GM20000 (cell line): ENCODE results near the gene EPC2.

Experiments
- DNase-seq: peaks from one replicate; pipeline ENCODE4 v3.0.0; 2012; ENCODE audit warnings: low spot score
- TF ChIP-seq, protein P1 (sequence below): IDR thresholded peaks from 2 replicates; pipeline ENCODE4 v1.5.1; 2012; ENCODE audit warnings: mild to moderate bottlenecking, control low read depth; ENCODE audit errors: extremely low read depth, missing control alignments

Gene EPC2

DNA sequence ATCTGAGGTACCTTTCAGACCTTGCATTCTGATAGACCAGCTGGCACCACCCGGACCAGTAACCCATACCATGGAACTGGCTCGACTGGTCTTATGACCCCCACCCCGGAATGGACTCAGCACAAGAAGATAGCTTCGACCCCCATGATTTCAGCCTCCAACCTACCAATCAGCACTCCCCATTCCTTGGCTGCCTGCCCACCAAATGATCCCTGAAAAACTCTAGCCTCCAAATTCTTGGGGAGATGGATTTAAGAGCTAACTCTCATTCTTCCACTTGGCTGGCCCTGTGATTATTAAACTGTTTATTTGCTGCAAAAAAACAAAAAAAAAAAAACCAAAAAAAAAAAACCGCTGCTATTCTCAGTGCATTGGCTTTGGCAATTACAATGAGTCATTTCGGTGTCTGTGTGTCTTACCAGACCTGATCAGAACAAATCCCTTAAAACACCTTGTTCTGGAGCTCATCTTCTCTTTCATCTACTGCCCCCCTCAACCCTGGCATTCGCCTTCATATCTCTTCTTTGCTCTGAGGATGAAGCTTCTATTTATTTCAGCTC, 170.4 kb downstream of the EPC2 start:
- TF ChIP-seq, protein P1, sequence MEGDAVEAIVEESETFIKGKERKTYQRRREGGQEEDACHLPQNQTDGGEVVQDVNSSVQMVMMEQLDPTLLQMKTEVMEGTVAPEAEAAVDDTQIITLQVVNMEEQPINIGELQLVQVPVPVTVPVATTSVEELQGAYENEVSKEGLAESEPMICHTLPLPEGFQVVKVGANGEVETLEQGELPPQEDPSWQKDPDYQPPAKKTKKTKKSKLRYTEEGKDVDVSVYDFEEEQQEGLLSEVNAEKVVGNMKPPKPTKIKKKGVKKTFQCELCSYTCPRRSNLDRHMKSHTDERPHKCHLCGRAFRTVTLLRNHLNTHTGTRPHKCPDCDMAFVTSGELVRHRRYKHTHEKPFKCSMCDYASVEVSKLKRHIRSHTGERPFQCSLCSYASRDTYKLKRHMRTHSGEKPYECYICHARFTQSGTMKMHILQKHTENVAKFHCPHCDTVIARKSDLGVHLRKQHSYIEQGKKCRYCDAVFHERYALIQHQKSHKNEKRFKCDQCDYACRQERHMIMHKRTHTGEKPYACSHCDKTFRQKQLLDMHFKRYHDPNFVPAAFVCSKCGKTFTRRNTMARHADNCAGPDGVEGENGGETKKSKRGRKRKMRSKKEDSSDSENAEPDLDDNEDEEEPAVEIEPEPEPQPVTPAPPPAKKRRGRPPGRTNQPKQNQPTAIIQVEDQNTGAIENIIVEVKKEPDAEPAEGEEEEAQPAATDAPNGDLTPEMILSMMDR, result no peak
- DNase-seq, result no peak

DNA sequence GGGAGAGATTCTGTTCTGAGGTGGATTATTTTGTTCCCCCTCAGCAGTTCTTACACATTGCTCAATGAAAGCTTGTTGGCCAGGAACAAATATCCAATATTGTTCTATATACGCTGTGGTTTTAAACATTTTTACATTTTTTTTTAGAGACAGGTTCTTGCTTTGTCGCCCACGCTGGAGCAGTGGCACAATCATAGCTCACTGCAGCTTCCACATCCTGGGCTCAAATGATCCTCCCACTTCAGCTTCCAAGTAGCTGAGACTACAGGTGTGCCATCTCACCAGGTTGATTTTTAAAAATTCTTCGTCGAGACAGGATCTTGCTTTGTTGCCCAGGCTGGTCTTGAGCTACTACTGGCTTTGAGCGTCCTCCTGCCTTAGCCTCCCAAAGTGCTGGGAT, 171.6 kb downstream of the EPC2 start:
- DNase-seq, result no peak
- TF ChIP-seq, protein P1, result no peak

DNA sequence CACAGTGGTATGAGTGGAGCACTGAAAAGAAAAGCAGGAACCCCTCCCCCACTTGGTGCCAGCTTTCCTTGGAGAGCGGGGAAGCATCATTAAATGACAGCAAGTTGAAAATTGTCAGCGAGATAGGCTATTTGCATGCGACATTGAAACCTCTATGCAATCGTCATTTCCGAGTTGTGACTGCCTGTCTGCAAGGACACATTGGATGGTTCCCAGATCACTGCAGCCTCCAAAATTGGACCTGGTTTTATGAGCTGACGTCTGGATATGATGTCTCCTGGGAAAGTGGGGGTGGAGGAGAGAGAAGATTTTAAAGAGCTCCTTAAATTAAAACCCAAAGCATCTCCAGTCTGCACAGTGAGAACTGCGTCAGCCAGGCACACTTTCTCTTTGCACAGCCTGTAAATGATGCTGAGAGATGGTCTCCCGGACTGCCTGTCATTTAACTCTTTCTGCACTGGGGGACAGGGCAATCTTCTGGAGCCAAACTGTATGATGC, 172.7 kb downstream of the EPC2 start:
- DNase-seq, result no peak
- TF ChIP-seq, protein P1, result no peak

DNA sequence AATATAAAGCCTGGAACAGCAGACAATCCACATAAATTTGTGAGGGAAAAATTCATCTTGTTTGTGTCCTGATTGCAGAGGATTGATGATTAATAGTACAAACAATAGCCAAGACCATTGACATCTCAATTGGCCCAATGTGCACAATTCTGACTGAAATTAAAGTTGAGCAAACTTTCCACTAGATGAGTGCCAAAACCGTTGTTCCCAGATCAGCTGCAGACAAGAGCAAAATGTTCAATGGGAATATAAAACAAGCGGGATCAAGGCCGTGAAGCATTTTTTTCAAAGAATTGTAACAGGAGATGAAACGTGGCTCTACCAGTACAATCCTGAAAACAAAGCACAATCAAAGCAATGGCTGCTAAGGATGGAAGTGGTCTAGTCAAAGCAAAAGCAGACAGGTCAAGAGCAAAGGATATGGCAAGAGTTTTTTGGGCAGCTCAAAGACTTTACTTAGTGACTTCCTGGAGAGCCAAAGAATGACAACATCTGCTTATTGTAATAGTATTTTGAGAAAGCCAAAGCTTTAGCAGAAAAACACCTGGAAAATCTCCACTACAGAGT, 174.6 kb downstream of the EPC2 start:
- no peak for DNase-seq
- TF ChIP-seq, protein P1, result no peak

DNA sequence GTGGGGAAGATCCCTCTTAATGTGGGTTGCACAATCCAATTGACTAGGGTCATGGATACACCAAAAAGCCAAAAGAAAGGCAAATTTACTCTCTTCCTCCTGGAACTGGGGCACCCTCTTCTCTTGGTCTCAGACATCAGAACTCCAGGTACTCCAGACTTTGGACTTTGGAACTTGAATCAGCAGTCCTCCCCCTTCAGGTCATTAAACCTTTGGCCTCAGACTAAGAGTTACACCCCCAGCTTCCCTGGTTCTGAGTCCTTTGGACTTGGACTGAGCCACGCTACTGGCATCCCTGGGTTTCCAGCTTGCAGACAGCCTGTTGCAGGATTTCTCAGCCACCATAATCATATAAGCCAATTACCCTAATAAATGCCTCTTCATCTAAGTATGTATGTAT, 179.6 kb downstream of the EPC2 start:
- DNase-seq, result no peak

DNA sequence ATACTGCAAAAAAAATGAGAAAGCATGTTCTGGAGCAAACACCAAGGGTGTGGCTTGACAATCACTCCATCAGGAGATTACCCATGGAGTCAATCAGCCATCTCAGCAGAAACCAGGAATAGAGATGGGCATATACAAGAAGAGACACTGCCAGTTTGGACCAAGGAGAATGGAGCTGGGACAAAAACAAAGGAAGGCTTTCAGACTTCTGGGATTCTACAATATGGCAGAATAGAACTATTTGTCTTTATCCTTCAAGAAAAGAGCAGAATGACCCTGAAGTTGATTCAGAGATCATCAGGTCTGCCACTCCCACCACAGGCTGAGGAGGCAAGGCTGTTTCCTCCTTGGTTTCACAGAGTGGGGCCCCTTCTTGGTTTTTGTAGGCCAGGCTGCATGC, 182.2 kb downstream of the EPC2 start:
- no peak for DNase-seq
- TF ChIP-seq, protein P1, result no peak

More for the DNA sequence above, 179.6 kb downstream of the EPC2 start:
- TF ChIP-seq, protein P1, result no peak

DNA sequence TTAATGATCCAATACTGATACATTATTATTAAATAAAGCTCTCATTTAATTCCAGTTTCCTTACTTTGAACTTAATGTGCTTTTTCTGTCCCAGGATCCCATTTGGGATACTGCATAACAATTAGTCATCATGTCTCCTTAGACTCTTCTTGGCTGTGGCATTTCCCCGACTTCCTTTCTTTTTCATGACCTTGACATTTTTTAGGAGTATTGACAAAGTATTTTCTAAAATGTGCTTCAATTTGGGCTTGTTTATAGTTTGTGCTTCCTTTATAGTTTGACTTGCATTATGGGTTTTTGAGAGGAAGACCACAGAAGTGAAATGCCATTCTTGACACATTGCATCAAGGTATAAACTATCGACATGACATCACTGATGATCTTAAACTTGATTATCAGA, 184.4 kb downstream of the EPC2 start:
- DNase-seq, result no peak
- TF ChIP-seq, protein P1, result no peak
